Glomerular endothelial cell (primary cell): ENCODE results near the gene VSTM5. TPM values are rescaled to one million over a fixed set of nuclear protein-coding genes. Genes with fewer than 3 reads are reported as not detected.
"Not testable (repeated sequence)": the region's sequence is repeated elsewhere in the genome, so short reads cannot be mapped to it uniquely, and the experiment has no call there.

Source experiments
- DNase-seq: peaks from one replicate; pipeline ENCODE4 v3.0.0-alpha.2; 2011; ENCODE audit warnings: low read depth, low spot score; ENCODE audit errors: extremely low read depth
- total RNA-seq: library from RNA; depleted of rRNA; stranded (reverse); fragments of >200 nt; gene quantifications from 2 replicates; pipeline ENCODE4 v1.2.3, GENCODE V29; 2015

The VSTM5 gene
- total RNA-seq, 1 donor from 2014 or later: not detected

GRCh38 chr11:93801366-93801765, 49.1 kb downstream of the VSTM5 start:
- DNase-seq: no peak

- no peak for DNase-seq
These were observed 53.8 kb downstream of the VSTM5 start for GRCh38 chr11:93796441-93797231.

GRCh38 chr11:93791493-93791892, 58.9 kb downstream of the VSTM5 start:
- no peak for DNase-seq

- DNase-seq: no peak
These were observed 65.5 kb downstream of the VSTM5 start for GRCh38 chr11:93784935-93785360.

GRCh38 chr11:93784145-93784934, 66.1 kb downstream of the VSTM5 start, which contains the start of gene MED17:
MED17 (plus strand) TSS chr11:93784282; CDS start chr11:93784514, 232 bp downstream.
- DNase-seq: peak; percentile 67

GRCh38 chr11:93783765-93784144, 66.7 kb downstream of the VSTM5 start:
- no peak for DNase-seq

- DNase-seq: no peak
These were observed 67.1 kb downstream of the VSTM5 start for GRCh38 chr11:93783362-93783761.

- DNase-seq: no peak
These were observed 75.1 kb downstream of the VSTM5 start for GRCh38 chr11:93775289-93775688.

- DNase-seq: not testable (repeated sequence)
These were observed 75.9 kb downstream of the VSTM5 start for GRCh38 chr11:93774560-93774959.

- DNase-seq: no peak
These were observed 76.7 kb downstream of the VSTM5 start for GRCh38 chr11:93773601-93774200.

GRCh38 chr11:93773045-93773477, 77.4 kb downstream of the VSTM5 start:
- DNase-seq: no peak

GRCh38 chr11:93772123-93772522, 78.3 kb downstream of the VSTM5 start:
- no peak for DNase-seq

GRCh38 chr11:93770160-93770559, 80.3 kb downstream of the VSTM5 start:
- no peak for DNase-seq

Other genes with a start within 250 kb of the VSTM5 start
- 9.6 and 16.4 TPM in 2 replicates for gene CEP295, start 188.9 kb downstream of the VSTM5 start, total RNA-seq
- 64.1 and 68.0 TPM in 2 replicates for gene TAF1D, start 109.1 kb downstream of the VSTM5 start, total RNA-seq
- 11.0 and 18.8 TPM in 2 replicates for gene C11orf54, start 108.9 kb downstream of the VSTM5 start, total RNA-seq
- 31.5 and 41.9 TPM in 2 replicates for gene MED17, start 66.3 kb downstream of the VSTM5 start, total RNA-seq
- not detected in 2 replicates for gene HEPHL1, start 170.7 kb upstream of the VSTM5 start, total RNA-seq